HG03159 (cell line): Measurements from ENCODE around the gene TSHB.

Experiments
- ATAC-seq: cut with Tn5 transposase; IDR thresholded peaks from one replicate; pipeline ENCODE4 v1.9.1; 2021; ENCODE audit warnings: mild to moderate bottlenecking, moderate library complexity; ENCODE audit not compliant: unreplicated experiment

TSHB gene

GRCh38 chr1:115057661-115058254, 28.1 kb downstream of the TSHB start:
- ATAC-seq, result no peak

GRCh38 chr1:115059316-115059715, 29.7 kb downstream of the TSHB start:
- ATAC-seq, result no peak

DNA sequence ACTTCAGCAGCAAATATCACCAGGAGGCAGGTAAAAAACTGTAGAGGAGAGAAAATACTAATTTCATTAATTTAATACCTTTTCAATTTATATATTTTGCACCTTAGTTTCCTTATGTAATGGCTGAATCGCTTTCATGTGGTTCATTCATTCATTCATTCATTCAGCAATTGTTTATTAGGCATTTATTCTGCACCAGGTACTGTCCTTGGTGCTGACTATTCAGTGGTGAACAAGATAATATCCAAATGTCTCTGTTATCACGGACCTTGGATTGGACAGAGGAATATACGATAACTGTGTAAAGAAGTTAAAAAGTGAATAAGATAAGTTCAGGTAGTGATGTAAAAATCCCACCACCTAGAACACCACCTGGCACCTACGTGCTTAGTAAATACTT, 30.9 kb downstream of the TSHB start:
- ATAC-seq, result no peak

DNA sequence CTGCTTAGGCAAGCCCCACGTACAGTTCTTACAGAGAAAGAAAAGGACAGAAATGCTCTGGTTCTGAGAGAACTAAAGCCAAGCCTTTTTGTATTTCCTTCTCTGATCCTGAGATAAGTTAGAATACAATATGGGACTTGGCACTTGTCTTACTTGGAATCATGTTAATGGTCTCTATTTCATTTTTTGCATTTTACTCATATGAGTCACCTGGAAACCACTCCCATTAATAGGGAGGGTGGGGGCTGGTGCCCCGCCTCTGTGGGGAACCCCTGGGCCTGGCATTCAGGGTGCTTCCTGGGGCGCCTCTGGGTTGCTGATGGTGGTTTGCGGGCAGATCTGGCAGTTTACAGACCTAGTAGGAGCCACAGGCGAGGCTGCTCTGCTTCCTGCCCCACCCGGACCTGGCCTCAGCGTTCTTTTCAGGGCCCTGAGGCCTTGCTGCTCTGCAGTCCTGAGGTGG, 32.9 kb downstream of the TSHB start:
- peak; percentile 75 for ATAC-seq

DNA sequence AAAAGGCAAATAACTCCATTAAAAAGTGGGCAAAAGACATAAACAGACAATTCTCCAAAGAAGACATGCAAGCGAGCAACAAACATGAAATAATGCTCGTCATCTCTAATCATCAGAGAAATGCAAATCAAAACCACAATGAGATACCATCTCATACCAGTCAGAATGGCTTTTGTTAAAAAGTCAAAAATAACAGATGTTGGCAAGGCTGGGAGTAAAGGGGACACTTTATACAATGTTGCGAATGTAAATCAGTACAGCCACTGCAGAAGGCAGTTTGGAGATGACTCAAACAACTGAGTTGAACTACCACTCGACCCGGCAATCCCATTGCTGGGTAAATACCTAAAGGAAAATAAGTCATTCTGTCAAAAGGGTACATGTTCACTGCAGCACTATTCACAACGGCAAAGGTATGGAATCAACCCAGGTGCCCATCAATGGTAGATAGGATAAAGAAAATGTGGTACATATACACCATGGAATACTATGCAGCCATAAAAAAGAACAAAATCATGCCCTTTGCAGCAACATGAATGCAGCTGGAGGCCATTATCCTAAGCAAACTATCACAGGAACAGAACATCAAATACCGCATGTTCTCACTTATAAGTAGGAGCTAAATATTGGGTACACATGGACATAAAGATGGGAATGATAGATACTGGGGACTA, 33.7 kb downstream of the TSHB start:
- ATAC-seq, result no peak

DNA sequence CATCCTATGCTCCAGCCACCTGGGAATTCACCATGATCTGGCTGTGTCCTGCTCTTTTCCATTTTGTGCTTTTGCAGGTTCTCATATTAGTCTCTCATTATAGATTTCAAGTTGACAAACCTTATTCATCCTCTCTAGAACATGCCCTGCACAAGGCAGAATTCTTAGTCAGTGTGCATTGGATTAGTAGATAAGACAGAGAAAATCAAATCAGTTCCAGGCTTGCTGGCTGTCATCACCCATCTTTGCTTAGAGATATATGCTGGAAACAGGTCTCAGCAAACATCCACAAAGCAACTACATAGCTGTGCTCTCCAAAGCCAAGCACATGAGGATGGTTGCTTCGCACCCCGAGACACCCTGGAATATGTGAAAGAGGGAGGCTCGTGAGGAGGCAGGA, 34.8 kb downstream of the TSHB start:
- no peak for ATAC-seq

DNA sequence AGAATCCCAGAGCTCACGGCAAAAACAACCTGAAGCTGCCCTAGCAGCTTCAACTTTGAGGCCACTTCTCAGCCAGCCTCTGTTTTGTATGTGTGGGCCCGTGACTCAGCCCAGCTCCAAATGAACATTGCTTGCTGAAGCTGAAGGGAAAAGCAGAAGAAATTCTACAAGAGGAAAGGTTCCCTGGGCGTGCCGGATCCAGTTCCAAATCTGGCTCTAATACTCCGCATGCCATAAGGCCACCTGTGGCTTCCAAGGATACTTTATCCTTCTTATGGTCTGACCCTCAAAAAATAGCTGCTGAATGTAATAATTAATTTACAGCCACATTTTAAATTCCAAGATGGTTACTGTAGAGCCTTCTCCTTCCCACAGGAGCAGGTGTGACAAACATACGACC, 35.4 kb downstream of the TSHB start:
- no peak for ATAC-seq

- no peak for ATAC-seq
Observed at GRCh38 chr1:115067161-115067859, 37.7 kb downstream of the TSHB start.

DNA sequence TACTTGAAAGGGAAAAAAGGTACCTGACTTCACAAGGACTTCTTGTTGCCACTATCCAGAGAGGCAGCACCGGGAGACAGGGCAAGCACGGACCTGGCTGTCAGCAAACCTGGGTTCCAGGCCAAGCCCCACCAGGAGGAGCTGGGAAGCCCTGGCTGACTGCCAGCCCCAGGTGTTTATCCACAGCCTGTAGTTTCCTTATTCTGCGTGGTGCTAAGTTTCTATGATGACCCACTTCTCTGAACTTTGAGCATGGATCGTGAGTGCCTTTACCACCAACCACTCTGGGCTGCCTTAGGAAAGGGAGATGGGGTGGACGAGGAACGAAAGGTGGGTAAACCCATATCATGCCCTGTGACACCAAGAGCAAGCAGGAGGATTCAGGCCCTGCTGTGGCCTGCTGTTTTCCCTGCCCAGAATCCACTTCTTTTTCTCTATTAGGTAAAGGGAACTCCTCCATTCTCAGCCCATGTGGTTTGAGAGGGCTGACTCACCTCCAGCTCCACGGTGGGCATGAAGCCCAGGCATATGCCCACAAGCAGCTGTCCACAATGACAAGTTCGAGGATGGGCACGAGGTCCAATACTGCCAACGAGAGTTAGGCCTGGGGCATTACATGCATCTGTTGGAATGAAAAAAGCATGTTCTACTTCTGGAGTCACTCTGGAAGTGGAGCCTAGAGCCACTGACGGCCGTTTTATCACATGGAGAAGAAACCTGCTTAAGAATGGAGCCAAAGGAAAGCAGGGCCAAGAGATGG, 39.4 kb downstream of the TSHB start:
- no peak for ATAC-seq

- ATAC-seq, result no peak
Observed at GRCh38 chr1:115069659-115070308, 40.2 kb downstream of the TSHB start.

DNA sequence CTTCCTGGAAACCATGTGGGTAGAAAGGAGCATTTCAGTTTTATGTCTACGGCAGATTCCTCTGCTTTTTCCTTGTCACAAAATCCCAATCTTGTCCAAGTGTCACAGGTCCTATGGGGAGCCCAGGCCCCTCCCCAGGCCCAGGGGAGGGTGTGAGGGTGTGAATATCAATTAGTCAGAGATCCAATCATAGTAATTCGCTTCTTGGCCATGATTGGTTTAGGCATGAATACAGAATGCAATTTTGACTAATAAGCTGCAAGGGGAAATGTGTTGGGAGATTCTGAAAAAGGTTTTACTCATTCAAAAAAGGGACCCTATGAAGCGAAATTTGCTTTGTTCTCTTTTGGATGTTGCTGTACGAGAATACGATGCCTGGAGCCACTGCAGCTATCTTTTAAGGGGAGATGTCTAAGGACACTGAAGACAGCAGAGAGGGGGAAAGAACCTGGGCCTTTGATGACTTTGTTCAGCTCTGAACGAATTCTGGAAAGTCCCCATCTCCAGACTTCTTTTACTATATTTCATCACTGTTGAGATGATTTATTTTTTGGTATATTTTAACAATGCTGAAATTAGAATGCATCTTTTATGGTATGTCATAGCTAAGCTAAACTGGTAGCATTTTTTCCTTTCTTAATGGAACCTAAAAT, 41.5 kb downstream of the TSHB start:
- ATAC-seq, result no peak

GRCh38 chr1:115073298-115074087, 43.9 kb downstream of the TSHB start:
- no peak for ATAC-seq

DNA sequence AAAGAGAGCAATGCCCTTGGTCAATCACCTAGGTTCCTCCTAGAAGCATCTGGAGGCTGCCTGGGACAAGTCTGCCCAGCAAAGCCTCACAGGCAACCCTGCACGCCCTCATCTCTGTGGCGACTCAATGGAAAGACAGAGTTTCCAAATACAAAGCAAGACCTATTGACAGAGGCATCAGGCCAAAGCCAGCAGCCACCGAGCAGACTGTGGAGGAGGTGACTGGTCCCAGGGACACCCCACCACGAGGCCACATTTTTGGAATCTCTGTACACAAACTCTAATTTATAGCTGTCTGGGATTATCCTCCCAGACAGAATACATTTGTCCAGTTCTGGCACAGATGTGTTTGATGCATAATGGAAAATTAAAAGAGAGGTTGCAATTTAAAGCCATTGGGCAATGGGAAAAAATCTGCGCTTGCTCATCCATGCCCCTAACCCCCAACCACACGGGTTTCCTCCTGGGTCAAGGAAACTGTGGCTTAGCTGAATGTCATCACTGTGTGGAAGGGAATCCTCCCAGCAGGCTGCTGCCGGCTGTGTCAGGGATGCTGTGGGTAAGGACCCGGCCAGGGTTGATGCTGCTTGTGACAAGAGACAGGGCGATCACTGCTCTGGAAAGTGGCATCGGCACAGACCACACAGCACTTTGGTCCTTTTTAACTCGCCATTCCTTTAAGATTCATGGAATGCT, 45.4 kb downstream of the TSHB start:
- no peak for ATAC-seq

DNA sequence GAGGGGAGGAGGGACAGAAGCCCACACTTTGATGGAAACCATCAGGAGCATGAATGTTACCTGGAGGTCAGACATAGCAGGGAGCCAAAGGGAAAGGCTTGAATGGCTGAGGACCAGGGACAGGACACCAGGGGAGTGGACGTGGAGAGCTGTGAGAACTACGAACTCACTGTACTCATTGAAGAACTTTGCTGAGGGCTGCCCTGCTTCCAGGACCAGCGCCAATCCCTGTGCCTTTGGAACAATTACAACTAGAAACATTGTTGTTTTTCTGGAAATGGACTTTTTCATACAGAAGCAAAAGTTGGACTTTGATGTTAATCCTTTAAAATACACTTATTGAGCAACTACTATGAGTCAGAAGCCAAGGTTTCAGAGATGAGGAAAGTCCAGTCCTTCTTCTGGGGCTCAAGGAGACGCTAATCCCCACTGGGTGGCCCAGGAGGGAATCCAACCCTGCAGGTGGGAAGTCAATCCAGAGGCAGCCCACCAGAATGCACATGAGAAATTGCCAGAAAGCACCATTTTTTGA, 46.8 kb downstream of the TSHB start:
- ATAC-seq, result no peak

DNA sequence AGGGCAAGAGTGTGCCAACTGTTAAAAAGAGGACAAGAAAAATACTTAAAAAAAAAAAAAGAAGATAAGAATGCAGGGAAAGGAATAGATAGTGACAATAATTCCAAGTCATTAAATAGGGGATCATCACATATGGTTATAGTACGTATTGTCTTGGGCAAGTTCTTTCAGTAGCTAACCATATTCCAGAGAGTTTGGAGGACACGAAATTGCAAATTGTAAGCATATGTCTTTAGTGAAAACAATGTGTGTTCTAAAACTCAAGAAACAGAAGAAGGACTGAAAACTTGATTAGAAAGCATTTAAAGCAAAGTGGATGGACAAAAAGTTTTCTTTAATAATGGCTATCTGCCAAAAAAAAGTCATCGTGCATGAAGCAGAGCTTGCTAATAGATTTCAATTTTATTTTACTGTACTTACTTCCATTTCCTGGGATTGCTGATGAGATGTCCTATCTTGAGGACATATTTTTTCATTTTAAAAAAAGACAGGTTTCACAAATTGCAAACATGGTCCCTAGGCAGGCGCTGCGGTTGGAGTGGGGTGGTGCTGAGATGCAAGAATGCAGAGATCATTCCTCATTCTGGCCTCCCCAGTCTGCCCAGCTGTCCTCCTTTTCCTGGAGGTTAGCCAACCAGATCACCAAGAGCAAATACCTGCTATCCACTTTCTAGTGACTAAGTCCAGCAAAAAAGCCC, 47.8 kb downstream of the TSHB start:
- ATAC-seq, result no peak

DNA sequence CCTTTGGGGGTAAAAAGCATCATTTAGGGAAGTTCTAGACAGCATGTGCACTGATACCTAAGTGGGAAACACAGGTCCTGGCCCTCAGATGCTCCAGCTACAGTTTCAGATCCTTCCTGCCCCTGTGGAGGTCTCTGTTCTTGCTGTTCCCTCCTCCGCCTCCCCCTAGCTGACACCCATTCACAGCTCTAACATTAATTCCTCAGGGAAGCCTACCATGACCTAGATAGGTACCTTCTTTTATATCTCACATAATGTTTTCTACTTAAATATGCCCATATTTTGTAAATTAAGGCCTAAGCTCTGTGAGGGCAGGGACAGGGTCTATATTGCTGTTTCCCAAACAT, 48.3 kb downstream of the TSHB start:
- ATAC-seq, result no peak

- no peak for ATAC-seq
Observed at GRCh38 chr1:115078708-115079107, 49.1 kb downstream of the TSHB start.

DNA sequence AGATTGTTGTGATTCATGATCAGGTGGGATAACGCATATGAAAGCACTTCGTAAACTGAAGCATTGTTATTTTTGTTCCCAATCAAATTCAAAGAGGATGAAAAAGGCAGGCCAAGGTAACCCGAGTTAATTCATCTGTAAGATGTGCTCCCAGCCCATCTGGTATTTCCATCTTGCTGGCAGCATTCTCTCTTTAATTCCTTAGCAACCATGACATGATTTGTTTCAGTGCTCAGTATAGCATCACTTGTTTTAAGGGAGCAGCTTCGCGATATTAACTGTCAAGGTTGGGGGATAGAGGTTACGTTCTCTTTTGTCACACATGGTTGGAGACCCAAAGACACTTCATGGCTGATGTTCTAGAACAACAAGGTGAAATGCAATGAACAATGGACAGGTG, 53.3 kb downstream of the TSHB start:
- ATAC-seq, result no peak
